ENCODE measurements around the gene CFAP299. TPM values are rescaled to one million over a fixed set of nuclear protein-coding genes. Genes with fewer than 3 reads are reported as not detected.

The CFAP299 gene
- total and polyA plus RNA-seq, 2 donors (not counting 3 experiments of a cell fraction or from before 2014, with no cell fraction given): not detected

GRCh38 chr4:80334568-80334967, 962 bp upstream of the CFAP299 start:
- dilution Hi-C loops (cut with MboI; ENCODE audit: extremely low pct_ligation_motif_present, low sequenced_read_pairs): no loop called here
- ChIA-PET CTCF (interaction anchor here (0.9 to 5.2 kb wide), 11 partner anchors 12 to 1380 kb away, joined by 3 to 99 read pairs (median 4); no protein-coding TSS in a partner anchor), POLR2A (no interaction called here)
- BruUV-seq (replicated peaks): no TSS peak
- TF ChIP-seq JUN (IDR thresholded peaks at IDR 0.05; ENCODE audit: borderline replicate concordance, insufficient read depth, insufficient read length, low read depth) (no peak), POLR2A (IDR thresholded peaks at IDR 0.05; ENCODE audit: low read depth, low read length) (no peak), POLR2AphosphoS5 (IDR thresholded peaks at IDR 0.05; ENCODE audit: insufficient read depth, low read depth, low read length) (no peak), MAX (IDR thresholded peaks at IDR 0.05; ENCODE audit: insufficient read depth, insufficient read length) (no peak), FOS (IDR thresholded peaks at IDR 0.05; ENCODE audit: borderline replicate concordance, insufficient read depth, low read length) (no peak), CTCF (IDR thresholded peaks at IDR 0.05; ENCODE audit: extremely low read depth in 1 of 2, insufficient read depth in 1 of 2, low read depth in 1 of 2, low read length in 2 of 2) (no peak), MYC (IDR thresholded peaks at IDR 0.05; ENCODE audit: low read depth, low read length) (no peak)
- no peaks in the 10 kb centered on the region for H3K36me3 ChIP-seq (ENCODE audit: control insufficient read depth in 2 of 2, extremely low read depth in 1 of 2, insufficient read depth in 2 of 2, low read length in 2 of 2)
- intact Hi-C loops (cut with micrococcal nuclease): loop anchor here (10.0 kb wide), 2 partner anchors 260 to 1290 kb away; partner anchors contain the start of gene ANTXR2
- H3K4me1 ChIP-seq (ENCODE audit: control insufficient read depth, extremely low read depth, insufficient read depth, low read length): peaks cover 6% of the 10 kb centered on the region
- no peaks in the 10 kb centered on the region for H3K79me2 ChIP-seq (ENCODE audit: control insufficient read depth, insufficient read depth, low read length)
- H3K9me1 ChIP-seq (replicated peaks; ENCODE audit: control insufficient read depth, extremely low read depth, insufficient read depth, low read length): no peaks in the 10 kb centered on the region
- no peak overlapping the region for H3K27ac ChIP-seq (ENCODE audit: insufficient read depth, low read depth, low read length)
- no peak overlapping the region for H2AFZ ChIP-seq (ENCODE audit: low read depth, low read length)
- H3K27me3 ChIP-seq (ENCODE audit: control insufficient read depth in 2 of 2, insufficient read depth in 2 of 2, low read length in 2 of 2): peaks cover 21 to 69% of the 10 kb centered on the region in 2 experiments
- no peak overlapping the region for H3K4me2 ChIP-seq (ENCODE audit: insufficient read depth, low read length)
- no peaks in the 10 kb centered on the region for H4K20me1 ChIP-seq (replicated peaks; ENCODE audit: control insufficient read depth, extremely low read depth, insufficient read depth, low read length)
- no peak overlapping the region for H3K4me3 ChIP-seq (replicated peaks in 1 of 3; ENCODE audit: insufficient read depth in 1 of 3, low read depth in 1 of 3, low read length in 3 of 3)
- DNase-seq (ENCODE audit: low read depth, low spot score): no peak
- H3K9me3 ChIP-seq (replicated peaks; ENCODE audit: control insufficient read depth, insufficient read depth, low read length): no peaks in the 10 kb centered on the region
- H3K9ac ChIP-seq (replicated peaks; ENCODE audit: extremely low read depth, insufficient read depth, low read length): no peak overlapping the region
- FAIRE-seq: no peak

Measured in endothelial cell of umbilical vein (primary cell).